ENCODE results near the gene CREB5.
"Not testable (repeated sequence)": the region's sequence is repeated elsewhere in the genome, so short reads cannot be mapped to it uniquely, and the experiment has no call there.

CREB5 gene

GRCh38 chr7:28544453-28545117 is 132.3 kb downstream of the CREB5 start:
- no peak for DNase-seq (ENCODE audit: extremely low read depth, low read depth)
- TF ChIP-seq CTCF (IDR thresholded peaks at IDR 0.05; ENCODE audit: low read depth, low read length): no peak

GRCh38 chr7:28546067-28546466 is 133.7 kb downstream of the CREB5 start:
- TF ChIP-seq CTCF (IDR thresholded peaks at IDR 0.05; ENCODE audit: low read depth, low read length): no peak

GRCh38 chr7:28547115-28547514 is 134.8 kb downstream of the CREB5 start:
- no peak for TF ChIP-seq CTCF (IDR thresholded peaks at IDR 0.05; ENCODE audit: low read depth, low read length)

More at GRCh38 chr7:28546067-28546466, 133.7 kb downstream of the CREB5 start:
- DNase-seq (ENCODE audit: extremely low read depth, low read depth): no peak

GRCh38 chr7:28548416-28548815 is 136.1 kb downstream of the CREB5 start:
- no peak for DNase-seq (ENCODE audit: extremely low read depth, low read depth)
- no peak for TF ChIP-seq CTCF (IDR thresholded peaks at IDR 0.05; ENCODE audit: low read depth, low read length)

More at GRCh38 chr7:28547115-28547514, 134.8 kb downstream of the CREB5 start:
- DNase-seq (ENCODE audit: extremely low read depth, low read depth): no peak

GRCh38 chr7:28549998-28550397 is 137.7 kb downstream of the CREB5 start:
- no peak for DNase-seq (ENCODE audit: extremely low read depth, low read depth)

GRCh38 chr7:28550580-28551186 is 138.4 kb downstream of the CREB5 start:
- DNase-seq (ENCODE audit: extremely low read depth, low read depth): no peak
- TF ChIP-seq CTCF (IDR thresholded peaks at IDR 0.05; ENCODE audit: low read depth, low read length): no peak

More at GRCh38 chr7:28549998-28550397, 137.7 kb downstream of the CREB5 start:
- no peak for TF ChIP-seq CTCF (IDR thresholded peaks at IDR 0.05; ENCODE audit: low read depth, low read length)

GRCh38 chr7:28551331-28551730 is 139.0 kb downstream of the CREB5 start:
- TF ChIP-seq CTCF (IDR thresholded peaks at IDR 0.05; ENCODE audit: low read depth, low read length): no peak

GRCh38 chr7:28551766-28552165 is 139.4 kb downstream of the CREB5 start:
- DNase-seq (ENCODE audit: extremely low read depth, low read depth): not testable (repeated sequence)

More at GRCh38 chr7:28551331-28551730, 139.0 kb downstream of the CREB5 start:
- DNase-seq (ENCODE audit: extremely low read depth, low read depth): no peak

Data from AG09319 (cell line).